NCI-H1048 (cell line): ENCODE measurements around the gene PLCB4.

Source experiments
- DNase-seq: peaks from one replicate; lab custom pipeline; 2025; lab: John Stamatoyannopoulos, UW

Gene PLCB4

GRCh38 chr20:9453201-9453600, 384.3 kb downstream of the PLCB4 start:
- no peak for DNase-seq

- DNase-seq, result no peak
Observed at GRCh38 chr20:9454791-9455190, 385.9 kb downstream of the PLCB4 start.

GRCh38 chr20:9457136-9457535, 388.2 kb downstream of the PLCB4 start:
- no peak for DNase-seq

GRCh38 chr20:9458138-9458796, 389.4 kb downstream of the PLCB4 start:
- DNase-seq, result no peak

GRCh38 chr20:9460518-9460917, 391.6 kb downstream of the PLCB4 start:
- no peak for DNase-seq

- DNase-seq, result no peak
Observed at GRCh38 chr20:9467995-9468394, 399.1 kb downstream of the PLCB4 start.

- DNase-seq, result no peak
Observed at GRCh38 chr20:9474835-9475415, 406.0 kb downstream of the PLCB4 start.

GRCh38 chr20:9475456-9475855, 406.6 kb downstream of the PLCB4 start:
- no peak for DNase-seq

- no peak for DNase-seq
Observed at GRCh38 chr20:9476174-9476573, 407.3 kb downstream of the PLCB4 start.

- DNase-seq, result no peak
Observed at GRCh38 chr20:9476637-9477036, 407.8 kb downstream of the PLCB4 start.

- no peak for DNase-seq
Observed at GRCh38 chr20:9478771-9479170, 409.9 kb downstream of the PLCB4 start.

GRCh38 chr20:9480066-9480465, 411.2 kb downstream of the PLCB4 start:
- no peak for DNase-seq

- no peak for DNase-seq
Observed at GRCh38 chr20:9482180-9482579, 413.3 kb downstream of the PLCB4 start.

GRCh38 chr20:9483131-9483530, 414.2 kb downstream of the PLCB4 start:
- DNase-seq, result no peak

GRCh38 chr20:9485614-9486340, 416.9 kb downstream of the PLCB4 start:
- DNase-seq, result no peak

GRCh38 chr20:9487231-9487630, 418.3 kb downstream of the PLCB4 start:
- no peak for DNase-seq

- DNase-seq, result no peak
Observed at GRCh38 chr20:9488063-9488462, 419.2 kb downstream of the PLCB4 start.

- no peak for DNase-seq
Observed at GRCh38 chr20:9490161-9490560, 421.3 kb downstream of the PLCB4 start.

- DNase-seq, result no peak
Observed at GRCh38 chr20:9490631-9491030, 421.7 kb downstream of the PLCB4 start.

GRCh38 chr20:9491324-9491723, 422.4 kb downstream of the PLCB4 start:
- DNase-seq, result no peak

- no peak for DNase-seq
Observed at GRCh38 chr20:9492067-9492466, 423.2 kb downstream of the PLCB4 start.

- no peak for DNase-seq
Observed at GRCh38 chr20:9493803-9494202, 424.9 kb downstream of the PLCB4 start.

GRCh38 chr20:9495701-9496100, 426.8 kb downstream of the PLCB4 start:
- DNase-seq, result no peak
